OCI-LY1 (cell line): Measurements from ENCODE around the gene ZFYVE9.

ENCODE experiments used
- H2AFZ ChIP-seq: fragments of 200-600 bp; sonication (generic), shearing (Covaris generic); 2 replicates; pipeline ENCODE4 v1.6.0; 2014; ENCODE audit warnings: antibody characterized with exemption, mild to moderate bottlenecking, low read length
- H3F3A ChIP-seq: fragments of 200-600 bp; sonication (generic), shearing (Covaris generic); 2 replicates; pipeline ENCODE4 v1.6.0; 2014; ENCODE audit warnings: mild to moderate bottlenecking, antibody characterized with exemption, low read length, moderate library complexity; ENCODE audit not compliant: insufficient read depth
- H3K27ac ChIP-seq: fragments of 200-600 bp; sonication (generic); 2 replicates; pipeline ENCODE4 v1.5.1; 2014; ENCODE audit warnings: low read length, mixed run types, mild to moderate bottlenecking, low read depth; ENCODE audit not compliant: poor library complexity, severe bottlenecking
- H3K27me3 ChIP-seq: fragments of 200-600 bp; sonication (generic); 2 replicates; pipeline ENCODE4 v1.6.0; 2014; ENCODE audit warnings: antibody characterized with exemption, mild to moderate bottlenecking, low read length, moderate library complexity; ENCODE audit not compliant: insufficient read depth
- H3K36me3 ChIP-seq: fragments of 200-600 bp; sonication (generic); 2 replicates; pipeline ENCODE4 v1.6.1; 2014; ENCODE audit warnings: mild to moderate bottlenecking, antibody characterized with exemption, low read length, moderate library complexity, mixed read lengths; ENCODE audit not compliant: insufficient read depth
- H3K4me1 ChIP-seq: fragments of 200-600 bp; sonication (generic); 2 replicates; pipeline ENCODE4 v1.5.1; 2014; ENCODE audit warnings: mild to moderate bottlenecking, low read length, moderate library complexity; ENCODE audit not compliant: insufficient read depth, severe bottlenecking
- H3K4me2 ChIP-seq: fragments of 200-600 bp; sonication (generic), shearing (Covaris generic); 2 replicates; pipeline ENCODE4 v1.6.1; 2014; ENCODE audit warnings: low read length
- H3K4me3 ChIP-seq: fragments of 200-600 bp; sonication (generic); 2 replicates; pipeline ENCODE4 v1.5.1; 2014; ENCODE audit warnings: low read length, low read depth, mild to moderate bottlenecking, mixed read lengths; ENCODE audit not compliant: poor library complexity, severe bottlenecking
- H3K79me2 ChIP-seq: fragments of 200-600 bp; shearing (Covaris generic); 2 replicates; pipeline ENCODE4 v1.6.1; 2016; ENCODE audit warnings: mixed run types, low read length, mixed read lengths; ENCODE audit not compliant: insufficient read depth
- H3K9ac ChIP-seq: fragments of 200-600 bp; sonication (generic), shearing (Covaris generic); 2 replicates; pipeline ENCODE4 v1.6.1; 2014; ENCODE audit warnings: mild to moderate bottlenecking, low read length, mixed read lengths
- H3K9me2 ChIP-seq: fragments of 200-600 bp; sonication (generic), shearing (Covaris generic); 2 replicates; pipeline ENCODE4 v1.6.1; 2014; ENCODE audit warnings: low read depth, mild to moderate bottlenecking, low read length, mixed read lengths
- H3K9me3 ChIP-seq: fragments of 200-600 bp; shearing (Covaris generic); 2 replicates; pipeline ENCODE4 v1.6.1; 2014; ENCODE audit warnings: low read length, mixed read lengths
- H4K20me1 ChIP-seq: fragments of 200-600 bp; sonication (generic), shearing (Covaris generic); 2 replicates; pipeline ENCODE4 v1.6.0; 2016; ENCODE audit warnings: mild to moderate bottlenecking, low read length; ENCODE audit not compliant: insufficient read depth
- EZH2 ChIP-seq: fragments of 200-600 bp; sonication (generic), shearing (Covaris generic); IDR thresholded peaks from 2 replicates; pipeline ENCODE4 v1.8.0; 2017; ENCODE audit warnings: borderline replicate concordance, mixed run types, mild to moderate bottlenecking, antibody characterized with exemption, low read length, moderate library complexity, mixed read lengths
- TF ChIP-seq, protein P1 (sequence below): fragments of 200-600 bp; sonication (generic), shearing (Covaris generic); IDR thresholded peaks from 2 replicates; pipeline ENCODE4 v1.5.1; 2017; ENCODE audit warnings: mild to moderate bottlenecking, antibody characterized with exemption, low read length, moderate library complexity, mixed read lengths

Gene ZFYVE9

DNA sequence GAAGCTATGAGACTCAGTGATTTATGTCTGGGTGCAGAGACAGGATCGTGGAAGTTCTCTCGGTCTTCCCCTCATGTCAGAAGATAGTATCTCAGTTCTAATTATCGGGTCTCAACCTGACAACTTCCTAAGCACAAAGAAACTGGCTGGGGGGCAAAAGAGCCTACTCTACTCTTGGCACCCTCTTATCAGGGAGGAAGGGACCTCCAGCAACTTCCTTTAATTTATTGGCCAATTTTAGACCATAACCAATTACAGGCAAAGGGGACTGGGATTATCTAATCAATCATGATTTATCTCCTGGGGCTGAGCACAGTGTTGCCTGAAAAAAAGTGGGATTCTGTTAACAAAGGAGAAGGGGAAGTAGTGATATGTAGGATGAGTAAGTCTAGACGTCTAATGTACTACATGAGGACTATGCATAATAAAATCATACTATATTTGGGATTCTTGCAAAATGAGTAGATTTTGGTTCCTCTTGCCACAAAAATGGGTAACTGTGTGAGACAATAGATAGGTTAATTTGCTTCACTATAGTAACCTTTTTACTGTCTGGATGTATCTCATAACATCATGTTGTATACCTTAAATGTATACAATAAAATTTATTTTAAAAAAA is 98.8 kb downstream of the ZFYVE9 start:
- Histone ChIP-seq H4K20me1 (no peaks in the 10 kb centered on the region), H3F3A (no peaks in the 10 kb centered on the region), H3K4me3 (no peak overlapping the region), H3K27me3 (0 out of 2 replicates have a peak, but pooled peaks cover 3% of the 10 kb centered on the region), H3K9me3 (no peaks in the 10 kb centered on the region), H2AFZ (no peak overlapping the region), H3K79me2 (no peaks in the 10 kb centered on the region), H3K9me2 (no peaks in the 10 kb centered on the region), H3K4me1 (no peaks in the 10 kb centered on the region), H3K9ac (no peak overlapping the region), H3K4me2 (no peak overlapping the region), H3K36me3 (no peaks in the 10 kb centered on the region), H3K27ac (no peak overlapping the region)
- TF ChIP-seq, protein P1, sequence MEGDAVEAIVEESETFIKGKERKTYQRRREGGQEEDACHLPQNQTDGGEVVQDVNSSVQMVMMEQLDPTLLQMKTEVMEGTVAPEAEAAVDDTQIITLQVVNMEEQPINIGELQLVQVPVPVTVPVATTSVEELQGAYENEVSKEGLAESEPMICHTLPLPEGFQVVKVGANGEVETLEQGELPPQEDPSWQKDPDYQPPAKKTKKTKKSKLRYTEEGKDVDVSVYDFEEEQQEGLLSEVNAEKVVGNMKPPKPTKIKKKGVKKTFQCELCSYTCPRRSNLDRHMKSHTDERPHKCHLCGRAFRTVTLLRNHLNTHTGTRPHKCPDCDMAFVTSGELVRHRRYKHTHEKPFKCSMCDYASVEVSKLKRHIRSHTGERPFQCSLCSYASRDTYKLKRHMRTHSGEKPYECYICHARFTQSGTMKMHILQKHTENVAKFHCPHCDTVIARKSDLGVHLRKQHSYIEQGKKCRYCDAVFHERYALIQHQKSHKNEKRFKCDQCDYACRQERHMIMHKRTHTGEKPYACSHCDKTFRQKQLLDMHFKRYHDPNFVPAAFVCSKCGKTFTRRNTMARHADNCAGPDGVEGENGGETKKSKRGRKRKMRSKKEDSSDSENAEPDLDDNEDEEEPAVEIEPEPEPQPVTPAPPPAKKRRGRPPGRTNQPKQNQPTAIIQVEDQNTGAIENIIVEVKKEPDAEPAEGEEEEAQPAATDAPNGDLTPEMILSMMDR, result no peak
- no peak for TF ChIP-seq EZH2

DNA sequence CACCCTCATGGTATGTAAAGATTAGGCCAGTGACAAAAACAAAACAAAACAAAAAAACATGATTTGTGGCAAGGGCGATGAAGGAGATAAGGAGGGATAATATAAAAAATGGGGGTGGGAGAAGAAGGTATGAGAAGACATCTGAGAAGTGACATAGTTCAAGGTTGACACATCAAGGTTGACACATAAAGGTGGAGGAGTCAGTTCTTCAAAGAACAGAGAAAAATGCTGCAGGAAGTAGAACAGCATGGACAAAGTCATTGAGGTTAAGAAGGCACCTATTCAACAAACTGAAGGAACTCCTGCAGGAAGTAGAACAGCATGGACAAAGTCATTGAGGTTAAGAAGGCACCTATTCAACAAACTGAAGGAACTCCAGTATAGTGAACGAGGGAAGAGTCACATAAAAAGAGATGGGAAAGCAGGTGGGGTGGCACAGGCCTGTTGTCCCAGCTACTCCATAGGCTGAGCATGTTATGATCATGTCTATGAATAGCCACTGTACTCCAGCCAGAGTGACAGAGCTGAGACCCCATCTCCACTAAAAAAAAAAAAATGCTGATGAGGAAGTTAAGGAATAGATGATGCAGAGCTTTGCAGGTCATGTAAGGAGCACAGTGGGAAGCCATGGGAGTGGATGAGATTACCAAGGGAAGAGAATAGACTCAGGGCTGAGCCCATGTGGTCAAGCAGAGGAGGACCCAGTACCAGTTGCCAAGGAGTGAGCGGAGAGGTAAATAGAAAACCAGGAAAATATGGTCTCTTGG is 101.5 kb downstream of the ZFYVE9 start:
- H2AFZ ChIP-seq, result no peak overlapping the region
- H3K79me2 ChIP-seq, result no peaks in the 10 kb centered on the region
- H3K9me2 ChIP-seq, result no peaks in the 10 kb centered on the region
- no peak overlapping the region for H3K27ac ChIP-seq
- no peaks in the 10 kb centered on the region for H3K4me1 ChIP-seq
- no peaks in the 10 kb centered on the region for H3K36me3 ChIP-seq
- no peak for TF ChIP-seq EZH2
- no peak overlapping the region for H3K4me3 ChIP-seq
- H3F3A ChIP-seq, result no peaks in the 10 kb centered on the region
- no peak overlapping the region for H3K4me2 ChIP-seq
- H3K27me3 ChIP-seq, result no peaks in the 10 kb centered on the region
- no peaks in the 10 kb centered on the region for H4K20me1 ChIP-seq
- no peaks in the 10 kb centered on the region for H3K9me3 ChIP-seq
- no peak overlapping the region for H3K9ac ChIP-seq

DNA sequence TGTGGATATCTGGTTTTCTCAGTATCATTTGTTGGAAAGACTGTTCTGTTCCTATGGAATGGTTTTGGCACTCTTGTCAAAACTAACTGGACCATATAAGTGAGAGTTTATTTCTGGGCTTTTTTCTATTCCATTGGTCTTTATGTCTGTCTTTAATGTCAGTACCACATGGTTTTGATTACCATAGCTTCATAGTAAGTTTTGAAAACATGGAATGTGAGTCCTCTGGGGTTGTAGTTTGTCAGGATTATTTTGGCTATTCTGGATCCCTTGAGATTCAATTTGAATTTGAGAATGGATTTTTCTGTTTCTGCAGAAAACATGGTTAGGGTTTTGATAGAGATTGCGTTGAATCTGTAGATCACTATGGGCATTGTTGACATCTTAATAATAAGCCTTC is 107.9 kb downstream of the ZFYVE9 start:
- Histone ChIP-seq H3F3A (no peaks in the 10 kb centered on the region), H3K36me3 (no peaks in the 10 kb centered on the region), H3K9me2 (no peaks in the 10 kb centered on the region), H2AFZ (no peak overlapping the region), H3K4me2 (no peak overlapping the region), H3K4me3 (no peak overlapping the region), H3K27ac (no peak overlapping the region), H3K9ac (no peak overlapping the region), H3K27me3 (no peaks in the 10 kb centered on the region), H4K20me1 (no peaks in the 10 kb centered on the region), H3K79me2 (no peaks in the 10 kb centered on the region), H3K4me1 (no peaks in the 10 kb centered on the region), H3K9me3 (no peaks in the 10 kb centered on the region)
- TF ChIP-seq EZH2, result no peak
- TF ChIP-seq, protein P1, result no peak

DNA sequence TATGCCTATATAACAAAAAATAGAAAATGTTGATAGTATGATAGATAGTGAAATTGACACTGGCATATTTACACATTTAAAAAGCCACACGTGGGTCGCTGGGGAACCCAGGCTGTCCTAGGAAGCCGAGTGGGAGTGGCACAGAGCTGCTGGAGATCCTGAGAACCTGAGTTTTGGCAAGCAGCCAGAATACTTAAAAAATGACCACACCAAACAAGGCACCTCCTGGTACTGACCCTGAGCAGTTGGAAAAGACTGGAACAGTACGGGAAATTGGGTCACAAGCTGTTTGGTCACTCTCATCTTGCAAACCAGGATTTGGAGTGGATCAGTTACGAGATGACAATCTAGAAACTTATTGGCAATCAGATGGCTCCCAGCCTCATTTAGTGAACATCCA is 111.5 kb downstream of the ZFYVE9 start:
- Histone ChIP-seq H3K27me3 (no peaks in the 10 kb centered on the region), H3K79me2 (no peaks in the 10 kb centered on the region), H3K4me2 (no peak overlapping the region), H3K9me2 (no peaks in the 10 kb centered on the region), H3K9ac (no peak overlapping the region), H3K4me1 (no peaks in the 10 kb centered on the region), H3K36me3 (no peaks in the 10 kb centered on the region), H2AFZ (no peak overlapping the region), H3K9me3 (no peaks in the 10 kb centered on the region), H3K4me3 (no peak overlapping the region), H3F3A (no peaks in the 10 kb centered on the region), H4K20me1 (no peaks in the 10 kb centered on the region), H3K27ac (no peak overlapping the region)
- no peak for TF ChIP-seq EZH2
- TF ChIP-seq, protein P1, result no peak
